ENCODE measurements around the gene SPATS2L.

DNA sequence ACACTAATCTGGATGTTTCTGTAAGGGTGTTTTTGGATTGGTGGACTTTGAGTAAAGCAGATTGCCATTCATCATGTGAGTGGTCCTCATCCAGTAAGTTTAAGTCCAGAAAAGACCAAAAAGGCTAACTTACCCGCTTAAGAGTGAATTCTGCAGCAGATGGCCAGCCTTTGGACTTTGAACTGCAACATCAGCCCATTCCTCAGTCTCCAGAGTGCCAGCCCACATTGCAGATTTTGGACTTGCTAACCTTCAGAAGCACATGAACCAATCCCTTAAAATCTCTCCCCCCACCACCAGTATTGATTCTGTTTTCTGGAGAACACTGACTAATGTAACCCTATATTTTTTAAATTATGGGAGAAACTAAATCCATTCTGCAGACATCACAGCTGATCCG is 30.0 kb upstream of the SPATS2L start:
- TF ChIP-seq CTCF (conservative IDR thresholded peaks at IDR 0.05 in 1 of 2, IDR thresholded peaks at IDR 0.05 in 1 of 2; ENCODE audit: extremely low read depth in 1 of 2, insufficient read depth in 1 of 2, low read depth in 1 of 2, low read length in 2 of 2) (no peak), EZH2 (IDR thresholded peaks at IDR 0.05; ENCODE audit: borderline replicate concordance, low read length) (no peak)
